HepG2 (cell line): ENCODE measurements around the gene TOM1L1. TPM values are rescaled to one million over a fixed set of nuclear protein-coding genes. Genes with fewer than 3 reads are reported as not detected.

ENCODE experiments used
- KIAA2018 ChIP-seq: sonication (generic); formaldehyde crosslinking; IDR thresholded peaks from 2 replicates; pipeline ENCODE4 v1.5.0; 2020; ENCODE audit warnings: mild to moderate bottlenecking, missing genetic modification reagents, borderline replicate concordance
- RFX3 ChIP-seq: IDR thresholded peaks from 2 replicates; pipeline ENCODE4 v1.6.1; 2016; ENCODE audit warnings: missing biosample characterization, missing genetic modification reagents
- ZMAT3 ChIP-seq: sonication (generic); formaldehyde crosslinking; conservative IDR thresholded peaks from 2 replicates; pipeline ENCODE4 v1.7.0; 2021; ENCODE audit warnings: missing genetic modification reagents
- polyA plus RNA-seq, 8 experiments: library from polyadenylated mRNA; depleted of rRNA in 3 of 8; stranded (reverse) in 7 of 8; unstranded in 1 of 8; fragments of >200 nt; fragmentation: Illumina TruSeq in 4 of 8; extraction: Trizol in 4 of 8; gene quantifications; 2 replicates each; pipeline versions ENCODE4 v1.2.1 to v1.2.3, GENCODE V29; 2011 to 2016; ENCODE audit warnings: low read depth in 4 of 8, missing spikeins in 1 of 8, mixed read lengths in 1 of 8; ENCODE audit not compliant: insufficient read depth in 1 of 8
- total RNA-seq, 5 experiments: library from RNA; depleted of rRNA; stranded (reverse); fragments of >200 nt; fragmentation: Illumina TruSeq; extraction: Trizol; gene quantifications; 2 replicates each; pipeline ENCODE4 v1.2.3, GENCODE V29; 2016; ENCODE audit warnings: low read depth in 1 of 5
- TF ChIP-seq, protein P1 (sequence below): sonication (generic); formaldehyde crosslinking; IDR thresholded peaks from 2 replicates; pipeline ENCODE4 v1.8.1; 2023; ENCODE audit warnings: mild to moderate bottlenecking, moderate library complexity, missing genetic modification reagents

Gene TOM1L1
- total and polyA plus RNA-seq, 2 of the 13 experiments (the other 11 are each of a cell fraction or from before 2014, with no cell fraction given), result 45.3 to 51.3 TPM

DNA sequence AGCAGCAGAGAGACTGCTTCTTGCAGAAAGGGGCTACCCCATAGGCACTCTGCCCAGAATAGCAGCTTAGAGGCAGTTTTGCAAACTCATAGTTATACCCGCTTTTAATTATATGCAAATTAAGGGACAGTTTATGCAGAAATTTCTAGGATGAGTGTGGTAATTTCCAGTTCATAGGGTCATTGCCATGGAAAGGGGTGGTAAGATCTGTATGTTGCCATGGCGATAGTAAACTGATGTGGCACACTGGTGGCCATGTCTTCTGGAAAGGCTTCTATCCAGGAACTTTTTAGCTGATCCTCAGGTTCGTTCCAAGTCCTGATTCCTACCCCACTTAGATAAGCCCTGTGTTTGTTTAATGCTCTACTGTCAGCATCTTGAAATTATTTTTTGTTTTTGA is 74.1 kb downstream of the TOM1L1 start (continued):
- TF ChIP-seq KIAA2018 (CRISPR knock-in tag) (no peak), ZMAT3 (no peak), RFX3 (CRISPR knock-in tag) (peak; percentile 80)
- TF ChIP-seq, protein P1, sequence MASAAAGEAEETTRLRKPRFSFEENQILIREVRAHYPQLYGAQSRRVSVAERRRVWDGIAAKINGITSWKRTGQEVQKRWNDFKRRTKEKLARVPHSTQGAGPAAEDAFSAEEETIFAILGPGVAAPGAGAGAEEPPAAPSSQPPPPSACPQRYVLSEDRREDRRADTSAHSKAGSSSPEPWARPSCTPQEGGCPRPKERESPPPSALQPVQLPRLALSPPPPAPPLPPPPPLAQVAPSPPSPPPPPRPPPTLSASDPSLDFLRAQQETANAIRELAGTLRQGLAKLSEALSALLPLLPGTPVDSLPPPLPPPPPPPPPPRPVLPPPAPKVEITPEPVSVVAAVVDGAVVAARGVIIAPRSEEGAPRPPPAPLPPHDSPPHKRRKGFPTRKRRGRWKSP (CRISPR knock-in tag), result no peak
